HEK293 (cell line): ENCODE data around the gene MAVS.

ENCODE experiments used
- CTCF ChIP-seq: fragments of 450-650 bp; formaldehyde crosslinking; IDR thresholded peaks from 2 replicates; pipeline ENCODE4 v1.5.1; 2016; ENCODE audit warnings: missing biosample characterization, missing genetic modification characterization
- REPIN1 ChIP-seq: fragments of 450-650 bp; formaldehyde crosslinking; IDR thresholded peaks from 2 replicates; pipeline ENCODE4 v1.5.1; 2017; ENCODE audit warnings: missing biosample characterization, missing genetic modification characterization, low read depth
- ZNF530 ChIP-seq: fragments of 450-650 bp; formaldehyde crosslinking; IDR thresholded peaks from 2 replicates; pipeline ENCODE4 v1.5.1; 2016; ENCODE audit warnings: low read depth, missing biosample characterization, missing genetic modification characterization
- ZNF558 ChIP-seq: fragments of 450-650 bp; formaldehyde crosslinking; IDR thresholded peaks from 2 replicates; pipeline ENCODE4 v1.5.1; 2016; ENCODE audit warnings: missing biosample characterization, missing genetic modification characterization
- ZSCAN16 ChIP-seq: fragments of 450-650 bp; formaldehyde crosslinking; IDR thresholded peaks from 2 replicates; pipeline ENCODE4 v1.5.1; 2016; ENCODE audit warnings: missing biosample characterization, missing genetic modification characterization
- TF ChIP-seq, protein P1 (sequence below): IDR thresholded peaks from 2 replicates; pipeline ENCODE4 v1.6.1; 2011; ENCODE audit warnings: mild to moderate bottlenecking, low read depth, low read length, borderline replicate concordance

DNA sequence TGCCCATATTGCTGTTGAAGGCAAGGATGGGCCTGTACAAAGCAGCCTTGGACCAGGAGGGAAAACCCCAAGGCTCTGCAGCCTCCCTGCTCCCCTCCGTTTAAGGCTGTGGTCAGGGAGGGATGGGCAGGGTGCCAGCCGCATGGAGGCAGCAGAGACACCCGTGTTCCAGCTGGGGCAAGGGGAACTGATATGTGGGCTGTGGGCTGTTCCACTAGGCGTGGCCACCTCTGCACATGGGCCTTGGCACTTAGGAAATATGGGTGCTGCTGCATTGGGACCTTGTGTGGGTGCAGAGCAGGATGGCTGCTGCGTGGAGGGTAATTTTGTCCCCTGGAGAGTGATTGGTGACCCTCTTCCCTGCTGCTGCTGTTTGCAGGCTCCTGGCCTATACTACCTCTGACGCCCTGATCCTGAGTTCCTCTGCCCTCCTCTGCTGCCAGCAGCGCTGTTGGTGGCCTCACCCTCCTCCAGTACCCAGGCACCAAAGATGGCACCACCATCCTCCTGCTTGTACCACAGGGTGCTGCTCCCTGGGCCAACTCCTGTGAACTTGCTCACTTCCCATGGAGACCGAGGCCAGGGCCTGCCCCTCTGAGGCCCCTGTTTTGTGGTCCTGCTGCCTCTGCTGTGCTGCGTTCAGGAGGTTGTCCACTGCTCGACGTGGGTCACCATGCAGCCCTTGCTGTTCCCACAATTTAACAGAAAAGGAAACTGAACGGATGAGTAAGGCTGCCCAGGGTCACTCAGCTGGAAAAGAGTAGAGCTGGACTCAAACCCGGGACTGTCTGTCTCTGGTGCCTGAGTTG is 77.9 kb downstream of the MAVS start:
- TF ChIP-seq CTCF (tag by site-specific recombination) (no peak), ZNF530 (no peak), REPIN1 (no peak), ZSCAN16 (no peak), ZNF558 (no peak)
- TF ChIP-seq, protein P1, sequence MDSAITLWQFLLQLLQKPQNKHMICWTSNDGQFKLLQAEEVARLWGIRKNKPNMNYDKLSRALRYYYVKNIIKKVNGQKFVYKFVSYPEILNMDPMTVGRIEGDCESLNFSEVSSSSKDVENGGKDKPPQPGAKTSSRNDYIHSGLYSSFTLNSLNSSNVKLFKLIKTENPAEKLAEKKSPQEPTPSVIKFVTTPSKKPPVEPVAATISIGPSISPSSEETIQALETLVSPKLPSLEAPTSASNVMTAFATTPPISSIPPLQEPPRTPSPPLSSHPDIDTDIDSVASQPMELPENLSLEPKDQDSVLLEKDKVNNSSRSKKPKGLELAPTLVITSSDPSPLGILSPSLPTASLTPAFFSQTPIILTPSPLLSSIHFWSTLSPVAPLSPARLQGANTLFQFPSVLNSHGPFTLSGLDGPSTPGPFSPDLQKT, result no peak
